DND-41 (cell line): ENCODE measurements around the gene AFF3.

Experiments
- EZH2 ChIP-seq: IDR thresholded peaks from 3 replicates; pipeline ENCODE4 v1.6.1; 2012; ENCODE audit warnings: borderline replicate concordance, low read depth, mild to moderate bottlenecking, moderate library complexity, low read length, inconsistent platforms; ENCODE audit not compliant: severe bottlenecking
- TF ChIP-seq, protein P1 (sequence below): IDR thresholded peaks from 2 replicates; pipeline ENCODE4 v1.5.1; 2012; ENCODE audit warnings: borderline replicate concordance, low read length, moderate library complexity, mild to moderate bottlenecking; ENCODE audit not compliant: poor library complexity, severe bottlenecking; ENCODE audit errors: extremely low read depth

DNA sequence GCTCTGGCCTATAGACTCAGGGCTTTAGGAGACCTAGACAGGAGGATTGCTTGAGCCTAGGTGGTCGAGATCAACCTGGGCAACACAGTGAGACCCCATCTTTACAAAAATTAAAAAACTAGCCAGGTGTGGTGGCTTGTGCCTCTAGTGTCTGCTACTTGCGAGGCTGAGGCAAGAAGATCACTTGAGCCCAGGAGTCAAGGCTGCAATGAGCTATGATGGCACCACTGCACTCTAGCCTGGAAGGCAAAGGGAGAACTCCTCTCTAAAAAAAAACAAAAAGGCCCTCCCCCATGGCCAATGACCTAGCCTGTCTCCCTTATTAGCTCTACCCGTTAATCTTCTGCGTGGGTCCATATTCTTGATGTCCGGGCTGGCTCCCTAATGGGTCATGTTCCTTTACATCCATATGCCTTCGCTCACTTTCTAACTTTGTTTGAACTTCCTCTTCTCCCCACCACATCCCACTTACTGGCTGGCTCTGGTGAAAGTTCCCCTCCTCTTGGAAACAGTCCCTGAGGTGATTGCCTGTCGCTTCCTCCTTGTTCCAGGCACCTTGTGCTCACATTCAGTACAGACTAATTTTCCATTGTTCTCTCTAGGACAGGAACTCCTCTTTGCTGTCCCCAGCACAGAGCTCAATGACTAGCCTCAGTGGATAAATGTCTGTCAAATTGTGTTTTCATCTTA is 103.0 kb downstream of the AFF3 start:
- TF ChIP-seq, protein P1, sequence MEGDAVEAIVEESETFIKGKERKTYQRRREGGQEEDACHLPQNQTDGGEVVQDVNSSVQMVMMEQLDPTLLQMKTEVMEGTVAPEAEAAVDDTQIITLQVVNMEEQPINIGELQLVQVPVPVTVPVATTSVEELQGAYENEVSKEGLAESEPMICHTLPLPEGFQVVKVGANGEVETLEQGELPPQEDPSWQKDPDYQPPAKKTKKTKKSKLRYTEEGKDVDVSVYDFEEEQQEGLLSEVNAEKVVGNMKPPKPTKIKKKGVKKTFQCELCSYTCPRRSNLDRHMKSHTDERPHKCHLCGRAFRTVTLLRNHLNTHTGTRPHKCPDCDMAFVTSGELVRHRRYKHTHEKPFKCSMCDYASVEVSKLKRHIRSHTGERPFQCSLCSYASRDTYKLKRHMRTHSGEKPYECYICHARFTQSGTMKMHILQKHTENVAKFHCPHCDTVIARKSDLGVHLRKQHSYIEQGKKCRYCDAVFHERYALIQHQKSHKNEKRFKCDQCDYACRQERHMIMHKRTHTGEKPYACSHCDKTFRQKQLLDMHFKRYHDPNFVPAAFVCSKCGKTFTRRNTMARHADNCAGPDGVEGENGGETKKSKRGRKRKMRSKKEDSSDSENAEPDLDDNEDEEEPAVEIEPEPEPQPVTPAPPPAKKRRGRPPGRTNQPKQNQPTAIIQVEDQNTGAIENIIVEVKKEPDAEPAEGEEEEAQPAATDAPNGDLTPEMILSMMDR = no peak
- no peak for TF ChIP-seq EZH2
